HFF-Myc (cell line): ENCODE measurements around the gene CCSER1.

ENCODE experiments used
- DNase-seq: peaks from one replicate; pipeline ENCODE4 v3.0.0-alpha.2; 2011; ENCODE audit warnings: low read depth; ENCODE audit errors: extremely low read depth
- H3K4me3 ChIP-seq: replicated peaks from 2 replicates; pipeline ENCODE4 v1.5.1; 2011; ENCODE audit warnings: low read depth, mild to moderate bottlenecking, control low read depth, low read length
- TF ChIP-seq, protein P1 (sequence below): IDR thresholded peaks from 2 replicates; pipeline ENCODE4 v1.5.1; 2012; ENCODE audit warnings: mild to moderate bottlenecking, low read depth, low read length, control low read depth; ENCODE audit errors: missing control alignments

The CCSER1 gene

DNA sequence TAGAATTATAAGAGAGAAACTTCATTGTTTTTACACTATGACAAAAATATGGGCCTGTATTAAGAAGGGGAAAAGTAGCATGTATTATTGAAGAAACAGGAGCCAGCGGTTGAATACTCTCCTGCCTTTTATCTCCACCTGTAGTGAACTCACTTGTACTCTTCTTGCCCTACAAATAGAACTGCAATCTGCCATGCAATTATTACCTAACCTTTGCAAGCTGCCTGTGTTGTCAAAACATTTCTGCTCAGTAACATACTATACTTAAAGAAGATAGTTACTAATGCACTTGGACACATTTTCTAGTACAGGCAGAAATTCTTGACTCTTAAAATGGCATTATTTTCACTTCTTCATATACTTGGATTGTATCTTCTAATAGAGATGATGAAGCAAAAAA is 1358.2 kb downstream of the CCSER1 start:
- TF ChIP-seq, protein P1, sequence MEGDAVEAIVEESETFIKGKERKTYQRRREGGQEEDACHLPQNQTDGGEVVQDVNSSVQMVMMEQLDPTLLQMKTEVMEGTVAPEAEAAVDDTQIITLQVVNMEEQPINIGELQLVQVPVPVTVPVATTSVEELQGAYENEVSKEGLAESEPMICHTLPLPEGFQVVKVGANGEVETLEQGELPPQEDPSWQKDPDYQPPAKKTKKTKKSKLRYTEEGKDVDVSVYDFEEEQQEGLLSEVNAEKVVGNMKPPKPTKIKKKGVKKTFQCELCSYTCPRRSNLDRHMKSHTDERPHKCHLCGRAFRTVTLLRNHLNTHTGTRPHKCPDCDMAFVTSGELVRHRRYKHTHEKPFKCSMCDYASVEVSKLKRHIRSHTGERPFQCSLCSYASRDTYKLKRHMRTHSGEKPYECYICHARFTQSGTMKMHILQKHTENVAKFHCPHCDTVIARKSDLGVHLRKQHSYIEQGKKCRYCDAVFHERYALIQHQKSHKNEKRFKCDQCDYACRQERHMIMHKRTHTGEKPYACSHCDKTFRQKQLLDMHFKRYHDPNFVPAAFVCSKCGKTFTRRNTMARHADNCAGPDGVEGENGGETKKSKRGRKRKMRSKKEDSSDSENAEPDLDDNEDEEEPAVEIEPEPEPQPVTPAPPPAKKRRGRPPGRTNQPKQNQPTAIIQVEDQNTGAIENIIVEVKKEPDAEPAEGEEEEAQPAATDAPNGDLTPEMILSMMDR: no peak
- no peak overlapping the region for H3K4me3 ChIP-seq
- DNase-seq: no peak

DNA sequence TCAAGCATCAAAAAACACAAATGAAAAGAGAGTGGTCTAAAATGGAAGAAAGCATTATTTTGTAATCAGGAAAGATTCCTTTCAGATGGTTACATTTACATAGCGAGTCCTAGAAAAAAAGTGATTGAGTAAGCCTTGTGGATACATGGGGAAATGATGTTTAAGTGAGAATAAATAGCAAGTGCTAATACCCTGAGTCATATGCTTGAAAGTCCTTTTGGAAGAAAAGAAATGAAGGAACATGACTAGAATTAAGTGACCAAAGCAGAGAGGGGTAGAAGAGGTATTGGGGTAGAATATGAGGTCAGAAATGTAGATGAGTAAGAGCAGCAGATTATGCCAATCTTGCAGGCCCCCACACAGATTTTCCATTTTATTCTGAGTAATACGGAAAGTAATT is 1361.8 kb downstream of the CCSER1 start:
- DNase-seq: no peak
- H3K4me3 ChIP-seq: no peak overlapping the region
- TF ChIP-seq, protein P1: no peak

DNA sequence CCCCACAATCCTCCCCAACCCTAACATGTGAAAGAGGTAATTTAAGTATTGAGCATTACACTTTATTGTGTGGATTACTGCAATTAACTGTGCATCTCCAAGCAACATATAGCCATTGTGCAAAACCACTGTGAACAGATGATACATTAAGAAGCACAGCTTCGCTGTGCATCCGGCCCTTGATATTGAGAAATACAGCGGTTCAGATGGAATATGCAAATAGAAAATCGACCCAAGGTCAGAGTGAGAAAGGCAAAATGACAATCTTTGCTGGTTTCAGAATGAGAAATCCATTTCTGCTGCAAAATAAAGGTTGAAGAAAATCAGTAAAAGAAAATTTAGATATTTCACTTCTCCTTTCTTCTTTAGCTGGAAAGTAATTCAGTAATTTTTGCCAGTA is 1370.7 kb downstream of the CCSER1 start:
- H3K4me3 ChIP-seq: no peak overlapping the region
- DNase-seq: no peak
- TF ChIP-seq, protein P1: no peak

DNA sequence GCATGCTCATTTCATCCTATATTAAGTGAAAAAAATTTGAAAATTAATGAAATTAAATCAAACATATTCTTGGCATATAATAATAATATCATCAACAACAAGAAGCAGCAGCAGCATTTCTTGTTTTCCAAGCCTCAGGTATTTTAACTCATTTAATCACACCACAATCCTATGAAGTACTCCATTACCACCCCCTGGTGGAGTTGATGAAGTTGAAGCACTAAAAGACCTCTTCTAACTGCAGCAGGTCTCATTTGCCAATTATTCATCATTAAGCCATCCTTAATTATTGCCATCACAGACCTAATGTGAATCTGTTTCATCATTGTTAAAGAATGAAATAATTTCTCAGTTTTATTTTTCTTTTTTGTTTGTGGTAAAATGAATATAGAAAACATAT is 1375.2 kb downstream of the CCSER1 start:
- H3K4me3 ChIP-seq: no peak overlapping the region
- DNase-seq: no peak
- TF ChIP-seq, protein P1: no peak

DNA sequence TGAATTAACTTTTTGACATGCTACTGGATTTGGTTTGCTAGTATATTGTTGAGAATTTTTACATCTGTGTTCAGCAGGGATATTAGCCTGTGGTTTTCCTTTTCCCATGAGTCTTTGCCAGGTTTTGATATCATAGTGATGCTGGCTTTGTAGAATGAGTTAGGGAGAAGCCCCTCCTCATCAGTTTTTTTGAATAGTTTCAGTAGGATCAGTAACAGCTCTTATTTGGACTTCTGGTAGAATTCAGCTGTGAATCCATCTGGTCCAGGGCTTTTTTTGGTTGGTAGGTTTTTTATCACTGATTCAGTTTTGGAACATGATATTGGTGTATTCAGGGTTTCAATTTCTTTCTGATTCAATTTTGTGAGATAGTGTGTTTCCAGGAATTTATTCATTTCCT is 1386.1 kb downstream of the CCSER1 start:
- H3K4me3 ChIP-seq: no peak overlapping the region
- TF ChIP-seq, protein P1: no peak
- no peak for DNase-seq

DNA sequence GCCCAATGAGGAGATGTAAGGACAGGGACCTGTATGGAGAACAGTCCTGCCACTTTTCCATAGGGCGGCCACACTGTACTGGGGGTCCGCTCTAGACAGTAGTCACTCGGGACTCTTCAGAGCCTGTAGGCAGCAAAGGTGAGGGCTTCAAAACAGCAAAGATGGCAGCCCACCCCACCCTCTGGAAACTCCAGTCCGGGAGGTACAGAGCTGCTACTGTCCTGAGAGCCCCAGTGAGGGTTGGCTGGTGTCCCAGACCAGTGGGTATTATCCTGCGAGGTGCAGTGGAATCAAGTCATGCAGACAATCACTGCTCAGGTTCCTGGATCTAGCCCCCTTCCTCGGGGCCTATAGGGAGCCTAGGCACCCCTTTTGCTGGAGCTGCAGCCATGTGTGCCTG is 1392.0 kb downstream of the CCSER1 start:
- H3K4me3 ChIP-seq: no peak overlapping the region
- TF ChIP-seq, protein P1: no peak
- no peak for DNase-seq

DNA sequence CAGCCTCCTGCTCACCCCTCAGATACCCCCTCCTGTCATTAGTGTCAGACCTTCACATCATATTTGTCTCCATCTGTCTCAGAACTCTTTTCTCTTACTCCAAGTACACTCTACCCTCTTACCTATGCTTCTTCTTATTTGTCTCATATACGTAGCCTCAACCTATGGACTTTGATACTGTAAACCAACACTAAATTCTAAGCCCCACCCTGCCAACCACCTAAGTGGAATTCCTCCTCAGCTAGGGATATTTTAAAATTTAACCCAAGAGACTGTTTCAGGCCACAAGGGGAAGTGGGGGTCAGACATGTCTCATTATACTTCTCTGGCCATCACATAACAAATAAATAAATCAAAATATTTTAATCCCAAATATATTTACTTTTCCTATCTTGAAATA is 1398.4 kb downstream of the CCSER1 start:
- no peak overlapping the region for H3K4me3 ChIP-seq
- no peak for DNase-seq
- TF ChIP-seq, protein P1: no peak
